Tibial nerve (tissue), 4 donors: ENCODE measurements around the gene PLP2.
"Not testable (repeated sequence)": the region's sequence is repeated elsewhere in the genome, so short reads cannot be mapped to it uniquely, and the experiment has no call there.

Source experiments
- EP300 ChIP-seq, 2 donors: sonication (generic); formaldehyde crosslinking; IDR thresholded peaks; one replicate each; pipeline ENCODE4 v1.6.1; 2017; ENCODE audit warnings: antibody characterized with exemption in 2 of 2, mild to moderate bottlenecking in 1 of 2
- POLR2A ChIP-seq, 2 donors: fragments of 450-650 bp; IDR thresholded peaks; one replicate each; pipeline ENCODE4 v1.6.1; 2017; ENCODE audit warnings: antibody characterized with exemption in 2 of 2, mild to moderate bottlenecking in 2 of 2, moderate library complexity in 2 of 2
- TF ChIP-seq, protein P1 (sequence below), 5 experiments: fragments of 200-600 bp in 3 of 5; fragments of 450-650 bp in 2 of 5; sonication (generic) in 3 of 5; IDR thresholded peaks; one replicate each; pipeline ENCODE4 v1.5.1; 2016 to 2019; ENCODE audit warnings: antibody characterized with exemption in 5 of 5, mild to moderate bottlenecking in 3 of 5, moderate library complexity in 2 of 5

DNA sequence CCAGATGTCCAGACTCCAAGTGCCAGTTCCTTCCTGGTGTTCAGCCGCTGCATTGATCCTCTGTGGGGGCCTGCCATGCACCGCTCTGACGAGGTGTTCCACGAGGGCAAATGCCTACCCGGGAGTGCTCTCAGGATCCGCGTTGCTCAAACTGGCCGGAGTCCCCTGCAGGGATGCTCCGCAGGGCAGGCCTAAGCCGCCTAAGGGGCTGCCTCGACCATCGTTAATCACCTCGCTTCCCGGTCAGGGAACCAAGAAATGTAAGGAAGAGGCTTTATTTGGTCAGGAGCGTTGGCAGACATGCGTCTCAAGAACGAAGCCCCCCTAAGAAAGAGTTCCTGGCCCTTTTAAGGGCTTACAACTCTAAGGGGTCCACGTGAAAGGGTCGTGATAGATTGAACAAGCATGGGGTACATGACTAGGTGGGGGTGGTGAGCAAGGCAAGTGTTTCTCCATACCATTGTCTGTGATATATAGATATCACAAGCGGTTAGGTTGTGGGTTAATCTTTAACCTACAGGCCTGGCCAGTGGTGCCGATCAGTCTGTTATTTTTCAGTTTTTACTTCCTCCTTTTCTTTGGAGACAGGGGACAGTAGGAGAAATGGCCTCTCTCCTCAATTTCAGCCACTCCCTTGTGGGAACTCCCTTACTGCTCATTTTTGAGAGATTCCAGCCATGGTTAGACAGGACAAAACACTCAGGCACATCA lies 23.2 kb upstream of the PLP2 start:
- TF ChIP-seq, protein P1, sequence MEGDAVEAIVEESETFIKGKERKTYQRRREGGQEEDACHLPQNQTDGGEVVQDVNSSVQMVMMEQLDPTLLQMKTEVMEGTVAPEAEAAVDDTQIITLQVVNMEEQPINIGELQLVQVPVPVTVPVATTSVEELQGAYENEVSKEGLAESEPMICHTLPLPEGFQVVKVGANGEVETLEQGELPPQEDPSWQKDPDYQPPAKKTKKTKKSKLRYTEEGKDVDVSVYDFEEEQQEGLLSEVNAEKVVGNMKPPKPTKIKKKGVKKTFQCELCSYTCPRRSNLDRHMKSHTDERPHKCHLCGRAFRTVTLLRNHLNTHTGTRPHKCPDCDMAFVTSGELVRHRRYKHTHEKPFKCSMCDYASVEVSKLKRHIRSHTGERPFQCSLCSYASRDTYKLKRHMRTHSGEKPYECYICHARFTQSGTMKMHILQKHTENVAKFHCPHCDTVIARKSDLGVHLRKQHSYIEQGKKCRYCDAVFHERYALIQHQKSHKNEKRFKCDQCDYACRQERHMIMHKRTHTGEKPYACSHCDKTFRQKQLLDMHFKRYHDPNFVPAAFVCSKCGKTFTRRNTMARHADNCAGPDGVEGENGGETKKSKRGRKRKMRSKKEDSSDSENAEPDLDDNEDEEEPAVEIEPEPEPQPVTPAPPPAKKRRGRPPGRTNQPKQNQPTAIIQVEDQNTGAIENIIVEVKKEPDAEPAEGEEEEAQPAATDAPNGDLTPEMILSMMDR (IDR thresholded peaks at IDR 0.05) = not testable (repeated sequence)
- TF ChIP-seq POLR2A, EP300 (IDR thresholded peaks at IDR 0.05): not testable (repeated sequence)
